A549 (cell line): ENCODE data around the gene MRGPRD.

ENCODE experiments used
- ESRRA ChIP-seq: fragments of 150-350 bp; IDR thresholded peaks from 2 replicates; pipeline ENCODE4 v1.6.1; 2014; ENCODE audit warnings: mild to moderate bottlenecking, low read length, borderline replicate concordance
- POLR2A ChIP-seq: IDR thresholded peaks from 2 replicates; pipeline ENCODE4 v1.6.1; 2012; ENCODE audit warnings: mild to moderate bottlenecking, low read length
- RCOR1 ChIP-seq: fragments of 150-350 bp; IDR thresholded peaks from 2 replicates; pipeline ENCODE4 v1.6.1; 2014; ENCODE audit warnings: antibody characterized with exemption, low read length, low read depth
- TF ChIP-seq, protein P1 (sequence below): fragments of >200 bp; sonication (Bioruptor Twin); formaldehyde crosslinking; IDR thresholded peaks from 3 replicates; pipeline ENCODE4 v1.5.1; 2016
- TF ChIP-seq, protein P2 (sequence below): fragments of 200-600 bp; sonication (generic); IDR thresholded peaks from 2 replicates; pipeline ENCODE4 v1.6.1; 2016; ENCODE audit warnings: antibody characterized with exemption, mild to moderate bottlenecking, moderate library complexity

DNA sequence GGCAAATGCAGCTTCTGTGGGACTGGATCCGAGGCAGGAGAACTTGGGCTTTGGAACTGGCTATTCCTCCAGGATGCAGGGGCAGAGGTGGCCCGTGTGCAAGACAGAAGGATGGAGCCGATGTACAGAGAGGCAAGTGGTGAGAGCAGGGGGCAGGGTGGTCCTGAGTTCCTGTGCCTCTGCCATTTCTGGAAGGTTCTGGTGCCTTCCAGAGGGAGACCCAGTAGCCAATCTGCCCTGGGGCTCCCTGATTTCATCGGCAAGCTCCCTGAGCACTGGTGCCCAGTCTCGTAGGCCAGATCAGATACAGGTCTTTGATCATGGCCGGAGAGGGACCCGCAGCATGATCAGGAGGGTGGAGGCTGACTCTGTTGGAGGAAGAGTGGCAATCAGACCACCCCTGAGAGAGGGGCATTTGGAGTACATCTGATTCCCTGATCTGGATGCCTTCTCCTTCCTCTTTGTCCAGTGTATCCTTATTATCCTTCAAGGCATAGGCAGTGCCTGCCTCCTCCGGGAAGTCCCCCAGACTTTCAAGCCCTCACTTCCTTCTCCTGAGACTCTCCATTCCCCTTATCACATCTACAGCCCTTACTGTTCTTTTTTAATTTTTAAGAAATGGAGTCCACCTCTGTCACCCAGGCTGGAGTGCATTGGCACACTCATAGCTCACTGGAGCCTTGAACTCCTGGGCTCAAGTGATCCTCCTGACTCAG lies 9.7 kb downstream of the MRGPRD start:
- TF ChIP-seq, protein P1, sequence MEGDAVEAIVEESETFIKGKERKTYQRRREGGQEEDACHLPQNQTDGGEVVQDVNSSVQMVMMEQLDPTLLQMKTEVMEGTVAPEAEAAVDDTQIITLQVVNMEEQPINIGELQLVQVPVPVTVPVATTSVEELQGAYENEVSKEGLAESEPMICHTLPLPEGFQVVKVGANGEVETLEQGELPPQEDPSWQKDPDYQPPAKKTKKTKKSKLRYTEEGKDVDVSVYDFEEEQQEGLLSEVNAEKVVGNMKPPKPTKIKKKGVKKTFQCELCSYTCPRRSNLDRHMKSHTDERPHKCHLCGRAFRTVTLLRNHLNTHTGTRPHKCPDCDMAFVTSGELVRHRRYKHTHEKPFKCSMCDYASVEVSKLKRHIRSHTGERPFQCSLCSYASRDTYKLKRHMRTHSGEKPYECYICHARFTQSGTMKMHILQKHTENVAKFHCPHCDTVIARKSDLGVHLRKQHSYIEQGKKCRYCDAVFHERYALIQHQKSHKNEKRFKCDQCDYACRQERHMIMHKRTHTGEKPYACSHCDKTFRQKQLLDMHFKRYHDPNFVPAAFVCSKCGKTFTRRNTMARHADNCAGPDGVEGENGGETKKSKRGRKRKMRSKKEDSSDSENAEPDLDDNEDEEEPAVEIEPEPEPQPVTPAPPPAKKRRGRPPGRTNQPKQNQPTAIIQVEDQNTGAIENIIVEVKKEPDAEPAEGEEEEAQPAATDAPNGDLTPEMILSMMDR = no peak
- no peak for TF ChIP-seq POLR2A
- no peak for TF ChIP-seq RCOR1
- no peak for TF ChIP-seq ESRRA
- TF ChIP-seq, protein P2, sequence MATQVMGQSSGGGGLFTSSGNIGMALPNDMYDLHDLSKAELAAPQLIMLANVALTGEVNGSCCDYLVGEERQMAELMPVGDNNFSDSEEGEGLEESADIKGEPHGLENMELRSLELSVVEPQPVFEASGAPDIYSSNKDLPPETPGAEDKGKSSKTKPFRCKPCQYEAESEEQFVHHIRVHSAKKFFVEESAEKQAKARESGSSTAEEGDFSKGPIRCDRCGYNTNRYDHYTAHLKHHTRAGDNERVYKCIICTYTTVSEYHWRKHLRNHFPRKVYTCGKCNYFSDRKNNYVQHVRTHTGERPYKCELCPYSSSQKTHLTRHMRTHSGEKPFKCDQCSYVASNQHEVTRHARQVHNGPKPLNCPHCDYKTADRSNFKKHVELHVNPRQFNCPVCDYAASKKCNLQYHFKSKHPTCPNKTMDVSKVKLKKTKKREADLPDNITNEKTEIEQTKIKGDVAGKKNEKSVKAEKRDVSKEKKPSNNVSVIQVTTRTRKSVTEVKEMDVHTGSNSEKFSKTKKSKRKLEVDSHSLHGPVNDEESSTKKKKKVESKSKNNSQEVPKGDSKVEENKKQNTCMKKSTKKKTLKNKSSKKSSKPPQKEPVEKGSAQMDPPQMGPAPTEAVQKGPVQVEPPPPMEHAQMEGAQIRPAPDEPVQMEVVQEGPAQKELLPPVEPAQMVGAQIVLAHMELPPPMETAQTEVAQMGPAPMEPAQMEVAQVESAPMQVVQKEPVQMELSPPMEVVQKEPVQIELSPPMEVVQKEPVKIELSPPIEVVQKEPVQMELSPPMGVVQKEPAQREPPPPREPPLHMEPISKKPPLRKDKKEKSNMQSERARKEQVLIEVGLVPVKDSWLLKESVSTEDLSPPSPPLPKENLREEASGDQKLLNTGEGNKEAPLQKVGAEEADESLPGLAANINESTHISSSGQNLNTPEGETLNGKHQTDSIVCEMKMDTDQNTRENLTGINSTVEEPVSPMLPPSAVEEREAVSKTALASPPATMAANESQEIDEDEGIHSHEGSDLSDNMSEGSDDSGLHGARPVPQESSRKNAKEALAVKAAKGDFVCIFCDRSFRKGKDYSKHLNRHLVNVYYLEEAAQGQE = no peak
